OCI-LY3 (cell line): ENCODE data around the gene BORCS6.

ENCODE experiments used
- EZH2phosphoT487 ChIP-seq: fragments of 200-600 bp; shearing (Covaris generic); IDR thresholded peaks from 2 replicates; pipeline ENCODE4 v1.6.1; 2018; ENCODE audit warnings: antibody characterized with exemption, mixed run types, low read depth
- TF ChIP-seq, protein P1 (sequence below): fragments of 200-600, 300-600 bp; sonication (generic); IDR thresholded peaks from 2 replicates; pipeline ENCODE4 v1.5.1; 2014; ENCODE audit warnings: antibody characterized with exemption, low read length, low read depth

DNA sequence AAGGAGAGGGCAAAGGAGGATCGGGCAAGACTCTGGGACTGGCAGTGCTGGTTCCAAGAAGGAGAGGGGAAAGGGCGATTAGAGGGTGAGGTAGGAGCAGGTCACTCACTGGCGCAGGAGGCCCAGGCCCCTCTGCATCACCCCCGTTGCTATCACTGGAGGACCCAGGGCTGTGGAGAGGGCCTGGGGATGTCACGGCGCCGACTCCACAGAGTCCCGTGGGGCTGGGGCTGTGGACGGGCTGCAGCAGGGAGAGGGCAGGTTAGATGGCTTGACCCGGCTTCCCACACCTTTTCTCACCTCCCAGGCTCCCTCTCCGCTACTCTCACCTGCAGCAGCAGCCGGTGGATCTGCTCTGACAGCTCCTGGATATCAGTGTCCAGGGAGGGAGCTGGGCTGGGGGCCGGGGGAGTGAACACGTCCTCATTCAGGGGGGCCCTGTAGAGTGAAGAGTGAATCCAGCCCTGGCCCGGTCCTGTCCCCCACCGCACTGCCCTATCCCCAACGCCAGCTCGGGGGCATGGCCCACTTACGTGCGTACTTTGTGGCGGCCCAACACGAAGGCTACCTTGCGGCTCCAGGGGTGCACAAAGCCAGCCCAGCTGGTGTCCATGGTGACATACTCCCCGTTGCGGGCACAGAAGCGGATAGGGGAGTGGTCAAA, 42.7 kb downstream of the BORCS6 start:
- TF ChIP-seq, protein P1, sequence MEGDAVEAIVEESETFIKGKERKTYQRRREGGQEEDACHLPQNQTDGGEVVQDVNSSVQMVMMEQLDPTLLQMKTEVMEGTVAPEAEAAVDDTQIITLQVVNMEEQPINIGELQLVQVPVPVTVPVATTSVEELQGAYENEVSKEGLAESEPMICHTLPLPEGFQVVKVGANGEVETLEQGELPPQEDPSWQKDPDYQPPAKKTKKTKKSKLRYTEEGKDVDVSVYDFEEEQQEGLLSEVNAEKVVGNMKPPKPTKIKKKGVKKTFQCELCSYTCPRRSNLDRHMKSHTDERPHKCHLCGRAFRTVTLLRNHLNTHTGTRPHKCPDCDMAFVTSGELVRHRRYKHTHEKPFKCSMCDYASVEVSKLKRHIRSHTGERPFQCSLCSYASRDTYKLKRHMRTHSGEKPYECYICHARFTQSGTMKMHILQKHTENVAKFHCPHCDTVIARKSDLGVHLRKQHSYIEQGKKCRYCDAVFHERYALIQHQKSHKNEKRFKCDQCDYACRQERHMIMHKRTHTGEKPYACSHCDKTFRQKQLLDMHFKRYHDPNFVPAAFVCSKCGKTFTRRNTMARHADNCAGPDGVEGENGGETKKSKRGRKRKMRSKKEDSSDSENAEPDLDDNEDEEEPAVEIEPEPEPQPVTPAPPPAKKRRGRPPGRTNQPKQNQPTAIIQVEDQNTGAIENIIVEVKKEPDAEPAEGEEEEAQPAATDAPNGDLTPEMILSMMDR: no peak
- TF ChIP-seq EZH2phosphoT487: no peak
